ENCODE data around the gene KDM4C. TPM values are rescaled to one million over a fixed set of nuclear protein-coding genes. Genes with fewer than 3 reads are reported as not detected.

KDM4C gene
- total RNA-seq, 1 donor from 2014 or later = 11.1 TPM

- no peak overlapping the region for H3K4me2 ChIP-seq
- H3K9me3 ChIP-seq (ENCODE audit: low read depth) = no peaks in the 10 kb centered on the region
- peak overlapping the region; percentile 50 for H3K27ac Mint-ChIP-seq
- H3K4me1 ChIP-seq = peaks cover 13% of the 10 kb centered on the region
- no peak overlapping the region for H3K4me3 Mint-ChIP-seq
- H3K4me3 ChIP-seq = no peak overlapping the region
- no peaks in the 10 kb centered on the region for H4K20me1 ChIP-seq (ENCODE audit: low read depth)
- H2AFZ ChIP-seq (replicated peaks) = no peak overlapping the region
- H3K36me3 Mint-ChIP-seq = peaks cover 2% of the 10 kb centered on the region
- H3K9ac ChIP-seq = no peak overlapping the region
- no peaks in the 10 kb centered on the region for H3K9me3 Mint-ChIP-seq
- no peaks in the 10 kb centered on the region for H3K79me2 ChIP-seq (ENCODE audit: low read depth)
- H3K36me3 ChIP-seq = no peaks in the 10 kb centered on the region
- H3K27me3 Mint-ChIP-seq (ENCODE audit: insufficient read depth, low read depth) = no peaks in the 10 kb centered on the region
- TF ChIP-seq EZH2phosphoT487 (IDR thresholded peaks at IDR 0.05) (no peak), EZH2 (IDR thresholded peaks at IDR 0.05) (no peak), CTCF (IDR thresholded peaks at IDR 0.05) (no peak)
- peaks cover 25% of the 10 kb centered on the region for H3K4me1 Mint-ChIP-seq
- no peaks in the 10 kb centered on the region for H3F3A ChIP-seq (ENCODE audit: low read depth)
- DNase-seq (ENCODE audit: low spot score) = peak; percentile 39
- H3K27ac ChIP-seq = no peak overlapping the region
- H3K27me3 ChIP-seq = no peaks in the 10 kb centered on the region
Measured at GRCh38 chr9:6925836-6926235, 168.1 kb downstream of the KDM4C start.

GRCh38 chr9:6926436-6926835, 168.7 kb downstream of the KDM4C start:
- H3K4me1 ChIP-seq = peaks cover 13% of the 10 kb centered on the region
- Mint-ChIP-seq H3K36me3 (peaks cover 2% of the 10 kb centered on the region), H3K4me3 (no peak overlapping the region), H3K4me1 (peaks cover 25% of the 10 kb centered on the region), H3K9me3 (no peaks in the 10 kb centered on the region), H3K27ac (no peak overlapping the region), H3K27me3 (ENCODE audit: insufficient read depth, low read depth) (no peaks in the 10 kb centered on the region)
- no peaks in the 10 kb centered on the region for H3K36me3 ChIP-seq
- H2AFZ ChIP-seq (replicated peaks) = no peak overlapping the region
- no peak overlapping the region for H3K27ac ChIP-seq
- H3K79me2 ChIP-seq (ENCODE audit: low read depth) = no peaks in the 10 kb centered on the region
- no peaks in the 10 kb centered on the region for H4K20me1 ChIP-seq (ENCODE audit: low read depth)
- H3K4me2 ChIP-seq = no peak overlapping the region
- TF ChIP-seq EZH2 (IDR thresholded peaks at IDR 0.05) (no peak), CTCF (IDR thresholded peaks at IDR 0.05) (no peak), EZH2phosphoT487 (IDR thresholded peaks at IDR 0.05) (no peak)
- no peaks in the 10 kb centered on the region for H3K27me3 ChIP-seq
- no peaks in the 10 kb centered on the region for H3K9me3 ChIP-seq (ENCODE audit: low read depth)
- no peak overlapping the region for H3K4me3 ChIP-seq
- no peaks in the 10 kb centered on the region for H3F3A ChIP-seq (ENCODE audit: low read depth)
- H3K9ac ChIP-seq = no peak overlapping the region
- DNase-seq (ENCODE audit: low spot score) = no peak

- H3K4me1 Mint-ChIP-seq = peaks cover 25% of the 10 kb centered on the region
- no peaks in the 10 kb centered on the region for H3K27me3 Mint-ChIP-seq (ENCODE audit: insufficient read depth, low read depth)
- no peak for DNase-seq (ENCODE audit: low spot score)
- Histone ChIP-seq H3K4me2 (no peak overlapping the region), H3K9me3 (ENCODE audit: low read depth) (no peaks in the 10 kb centered on the region), H3K27ac (no peak overlapping the region), H3K36me3 (no peaks in the 10 kb centered on the region), H3K27me3 (no peaks in the 10 kb centered on the region), H4K20me1 (ENCODE audit: low read depth) (no peaks in the 10 kb centered on the region), H3K4me1 (peaks cover 13% of the 10 kb centered on the region), H2AFZ (replicated peaks) (no peak overlapping the region), H3K9ac (no peak overlapping the region), H3K79me2 (ENCODE audit: low read depth) (no peaks in the 10 kb centered on the region), H3F3A (ENCODE audit: low read depth) (no peaks in the 10 kb centered on the region), H3K4me3 (no peak overlapping the region)
- no peak overlapping the region for H3K27ac Mint-ChIP-seq
- no peak for TF ChIP-seq EZH2phosphoT487 (IDR thresholded peaks at IDR 0.05)
- TF ChIP-seq EZH2 (IDR thresholded peaks at IDR 0.05) = no peak
- no peak for TF ChIP-seq CTCF (IDR thresholded peaks at IDR 0.05)
- H3K9me3 Mint-ChIP-seq = no peaks in the 10 kb centered on the region
- H3K4me3 Mint-ChIP-seq = no peak overlapping the region
- H3K36me3 Mint-ChIP-seq = peaks cover 2% of the 10 kb centered on the region
Measured at GRCh38 chr9:6927838-6928237, 170.1 kb downstream of the KDM4C start.

All from neural progenitor cell (in vitro differentiated cells).